ENCODE measurements around the gene RELN. TPM values are rescaled to one million over a fixed set of nuclear protein-coding genes. Genes with fewer than 3 reads are reported as not detected.
"Not testable (repeated sequence)": the region's sequence is repeated elsewhere in the genome, so short reads cannot be mapped to it uniquely, and the experiment has no call there.

Gene RELN
- total RNA-seq, 1 experiment from 2014 or later = 0.48 TPM

DNA sequence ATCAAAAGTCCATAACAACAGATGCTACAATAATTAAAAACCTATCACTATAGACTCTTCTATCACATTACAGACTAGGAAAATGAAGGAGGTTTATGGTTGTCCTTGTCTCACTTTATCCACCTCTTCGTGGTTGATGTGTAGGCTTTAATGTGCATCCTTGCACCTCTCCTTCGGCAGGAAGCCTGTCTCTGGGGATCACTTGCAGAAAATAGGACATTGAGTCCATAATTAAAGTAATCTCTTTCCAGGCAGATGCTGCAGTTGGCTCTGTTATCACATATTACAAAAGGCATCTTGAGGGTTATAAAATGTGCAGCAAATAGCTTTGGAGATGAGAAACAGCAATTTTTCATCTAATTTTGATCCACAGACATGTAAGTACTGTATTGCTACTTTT, 168.4 kb downstream of the RELN start:
- Histone ChIP-seq H3K79me2 (ENCODE audit: low read depth) (no peaks in the 10 kb centered on the region), H3K9me2 (ENCODE audit: insufficient read depth) (no peaks in the 10 kb centered on the region), H3K36me3 (ENCODE audit: low read depth) (no peaks in the 10 kb centered on the region), H3K27ac (no peak overlapping the region), H4K20me1 (ENCODE audit: insufficient read depth) (no peaks in the 10 kb centered on the region), H3F3A (ENCODE audit: insufficient read depth, low read depth) (no peaks in the 10 kb centered on the region), H3K4me2 (no peak overlapping the region), H3K9me3 (ENCODE audit: insufficient read depth, low read depth) (no peaks in the 10 kb centered on the region), H3K4me1 (replicated peaks; ENCODE audit: insufficient read depth) (no peaks in the 10 kb centered on the region), H2AFZ (no peak overlapping the region), H3K4me3 (no peak overlapping the region), H3K27me3 (ENCODE audit: insufficient read depth, low read depth) (no peaks in the 10 kb centered on the region)
- no TSS peak for BruUV-seq (replicated peaks)
- intact Hi-C loops (cut with micrococcal nuclease; ENCODE audit: unreplicated experiment) = no loop called here
- DNase-seq = no peak
- ChIA-PET CTCF (no interaction called here), POLR2A (ENCODE audit: unreplicated experiment) (no interaction called here)
- TF ChIP-seq EZH2 (IDR thresholded peaks at IDR 0.05; ENCODE audit: low read depth) = no peak
- TF ChIP-seq, protein P1, sequence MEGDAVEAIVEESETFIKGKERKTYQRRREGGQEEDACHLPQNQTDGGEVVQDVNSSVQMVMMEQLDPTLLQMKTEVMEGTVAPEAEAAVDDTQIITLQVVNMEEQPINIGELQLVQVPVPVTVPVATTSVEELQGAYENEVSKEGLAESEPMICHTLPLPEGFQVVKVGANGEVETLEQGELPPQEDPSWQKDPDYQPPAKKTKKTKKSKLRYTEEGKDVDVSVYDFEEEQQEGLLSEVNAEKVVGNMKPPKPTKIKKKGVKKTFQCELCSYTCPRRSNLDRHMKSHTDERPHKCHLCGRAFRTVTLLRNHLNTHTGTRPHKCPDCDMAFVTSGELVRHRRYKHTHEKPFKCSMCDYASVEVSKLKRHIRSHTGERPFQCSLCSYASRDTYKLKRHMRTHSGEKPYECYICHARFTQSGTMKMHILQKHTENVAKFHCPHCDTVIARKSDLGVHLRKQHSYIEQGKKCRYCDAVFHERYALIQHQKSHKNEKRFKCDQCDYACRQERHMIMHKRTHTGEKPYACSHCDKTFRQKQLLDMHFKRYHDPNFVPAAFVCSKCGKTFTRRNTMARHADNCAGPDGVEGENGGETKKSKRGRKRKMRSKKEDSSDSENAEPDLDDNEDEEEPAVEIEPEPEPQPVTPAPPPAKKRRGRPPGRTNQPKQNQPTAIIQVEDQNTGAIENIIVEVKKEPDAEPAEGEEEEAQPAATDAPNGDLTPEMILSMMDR (conservative IDR thresholded peaks at IDR 0.05) = no peak

DNA sequence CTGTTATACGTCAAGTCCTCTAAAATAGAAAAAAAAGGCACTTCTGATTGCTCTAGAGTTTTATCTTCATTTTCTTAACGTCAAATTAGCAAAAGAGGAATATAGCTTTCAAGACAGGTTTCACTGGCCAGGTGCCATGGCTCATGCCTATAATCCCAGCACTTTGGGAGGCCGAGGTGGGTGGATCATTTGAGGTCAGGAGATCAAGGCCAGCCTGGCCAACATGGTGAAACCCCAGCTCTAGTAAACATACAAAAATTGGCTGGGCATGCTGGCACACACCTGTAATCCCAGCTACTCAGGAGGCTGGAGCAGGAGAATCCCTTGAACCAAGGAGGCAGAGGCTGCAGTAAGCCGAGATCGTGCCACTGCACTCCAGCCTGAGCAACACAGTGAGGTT, 173.5 kb downstream of the RELN start:
- DNase-seq; H3K79me2 ChIP-seq (ENCODE audit: low read depth); intact Hi-C loops (cut with micrococcal nuclease; ENCODE audit: unreplicated experiment); H3F3A ChIP-seq (ENCODE audit: insufficient read depth, low read depth); BruUV-seq (replicated peaks); POLR2A ChIA-PET (ENCODE audit: unreplicated experiment); H4K20me1 ChIP-seq (ENCODE audit: insufficient read depth); H3K9me3 ChIP-seq (ENCODE audit: insufficient read depth, low read depth); H3K27me3 ChIP-seq (ENCODE audit: insufficient read depth, low read depth); H2AFZ ChIP-seq; H3K4me3 ChIP-seq; CTCF ChIA-PET; H3K27ac ChIP-seq; H3K36me3 ChIP-seq (ENCODE audit: low read depth); H3K4me2 ChIP-seq; H3K9me2 ChIP-seq (ENCODE audit: insufficient read depth); H3K4me1 ChIP-seq (replicated peaks; ENCODE audit: insufficient read depth): not testable (repeated sequence)

DNA sequence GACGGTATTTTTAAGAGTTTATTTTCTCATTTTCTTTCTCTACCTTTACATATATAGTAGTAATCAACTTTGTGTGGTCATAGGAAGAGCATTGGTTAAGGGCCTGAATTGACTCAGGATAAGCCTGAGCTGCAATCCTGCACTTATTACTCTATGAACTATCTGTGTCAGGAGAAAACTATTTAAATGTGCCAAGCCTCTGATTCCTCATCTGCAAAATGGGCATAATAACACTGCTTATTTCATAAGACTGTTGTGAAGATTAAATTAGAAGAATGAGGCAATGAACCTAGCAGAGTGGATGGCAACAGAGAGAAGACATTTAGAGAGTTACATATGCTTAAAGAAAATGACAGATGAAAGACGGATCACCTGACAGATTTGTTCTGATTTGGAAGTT, 175.5 kb downstream of the RELN start:
- Histone ChIP-seq H3K36me3 (ENCODE audit: low read depth) (no peaks in the 10 kb centered on the region), H3K4me2 (no peak overlapping the region), H2AFZ (no peak overlapping the region), H3K4me3 (no peak overlapping the region), H3K27me3 (ENCODE audit: insufficient read depth, low read depth) (no peaks in the 10 kb centered on the region), H3K9me3 (ENCODE audit: insufficient read depth, low read depth) (no peaks in the 10 kb centered on the region), H3K9me2 (ENCODE audit: insufficient read depth) (no peaks in the 10 kb centered on the region), H3F3A (ENCODE audit: insufficient read depth, low read depth) (no peaks in the 10 kb centered on the region), H3K27ac (no peak overlapping the region), H4K20me1 (ENCODE audit: insufficient read depth) (no peaks in the 10 kb centered on the region), H3K4me1 (replicated peaks; ENCODE audit: insufficient read depth) (no peaks in the 10 kb centered on the region), H3K79me2 (ENCODE audit: low read depth) (no peaks in the 10 kb centered on the region)
- POLR2A ChIA-PET (ENCODE audit: unreplicated experiment) = no interaction called here
- no peak for TF ChIP-seq EZH2 (IDR thresholded peaks at IDR 0.05; ENCODE audit: low read depth)
- TF ChIP-seq, protein P1 (conservative IDR thresholded peaks at IDR 0.05) = no peak
- CTCF ChIA-PET = no interaction called here
- BruUV-seq (replicated peaks) = no TSS peak
- DNase-seq = no peak
- intact Hi-C loops (cut with micrococcal nuclease; ENCODE audit: unreplicated experiment) = no loop called here

DNA sequence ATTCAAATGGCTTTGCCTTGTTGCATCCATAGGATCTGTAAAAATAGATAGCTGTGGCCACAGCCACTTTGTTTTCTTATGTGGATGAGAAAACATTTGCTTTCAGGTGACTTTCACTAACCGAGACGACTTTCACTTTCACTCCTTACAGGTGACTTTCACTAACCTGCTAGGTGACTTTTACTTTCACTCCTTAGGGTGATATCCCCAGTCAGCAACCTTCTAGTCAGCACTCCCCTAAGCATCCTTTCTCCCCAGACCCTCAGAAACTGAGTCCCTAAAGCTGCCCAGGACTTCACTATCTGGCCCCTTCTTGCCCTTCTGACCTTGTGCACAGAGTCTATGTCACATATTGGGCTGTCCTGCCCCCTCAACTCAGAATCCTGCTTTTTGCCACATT, 177.5 kb downstream of the RELN start:
- Histone ChIP-seq H3K4me1 (replicated peaks; ENCODE audit: insufficient read depth) (no peaks in the 10 kb centered on the region), H3K27ac (no peak overlapping the region), H3K27me3 (ENCODE audit: insufficient read depth, low read depth) (no peaks in the 10 kb centered on the region), H3K79me2 (ENCODE audit: low read depth) (no peaks in the 10 kb centered on the region), H3K9me3 (ENCODE audit: insufficient read depth, low read depth) (no peaks in the 10 kb centered on the region), H3K9me2 (ENCODE audit: insufficient read depth) (no peaks in the 10 kb centered on the region), H3K36me3 (ENCODE audit: low read depth) (no peaks in the 10 kb centered on the region), H3K4me3 (no peak overlapping the region), H2AFZ (no peak overlapping the region), H3K4me2 (peak overlapping the region; percentile 52), H3F3A (ENCODE audit: insufficient read depth, low read depth) (no peaks in the 10 kb centered on the region), H4K20me1 (ENCODE audit: insufficient read depth) (no peaks in the 10 kb centered on the region)
- intact Hi-C loops (cut with micrococcal nuclease; ENCODE audit: unreplicated experiment) = no loop called here
- POLR2A ChIA-PET (ENCODE audit: unreplicated experiment) = no interaction called here
- BruUV-seq (replicated peaks) = no TSS peak
- TF ChIP-seq, protein P1 (conservative IDR thresholded peaks at IDR 0.05) = no peak
- no peak for TF ChIP-seq EZH2 (IDR thresholded peaks at IDR 0.05; ENCODE audit: low read depth)
- DNase-seq = no peak
- CTCF ChIA-PET = no interaction called here
